Activated T-helper 1 cell treated with anti-CD3 and anti-CD28 coated beads, Interleukin-2, amount 50 U/mL, for 16 hours (primary cell): ENCODE data around the gene ASCL1.

Experiments used
- DNase-seq, 2 donors: peaks; one replicate each; pipeline ENCODE4 v3.0.0-alpha.2; 2020; ENCODE audit warnings: low read depth in 1 of 2, low spot score in 1 of 2

Gene ASCL1

GRCh38 chr12:102950950-102951619 is 6.4 kb upstream of the ASCL1 start:
- DNase-seq, result no peak

DNA sequence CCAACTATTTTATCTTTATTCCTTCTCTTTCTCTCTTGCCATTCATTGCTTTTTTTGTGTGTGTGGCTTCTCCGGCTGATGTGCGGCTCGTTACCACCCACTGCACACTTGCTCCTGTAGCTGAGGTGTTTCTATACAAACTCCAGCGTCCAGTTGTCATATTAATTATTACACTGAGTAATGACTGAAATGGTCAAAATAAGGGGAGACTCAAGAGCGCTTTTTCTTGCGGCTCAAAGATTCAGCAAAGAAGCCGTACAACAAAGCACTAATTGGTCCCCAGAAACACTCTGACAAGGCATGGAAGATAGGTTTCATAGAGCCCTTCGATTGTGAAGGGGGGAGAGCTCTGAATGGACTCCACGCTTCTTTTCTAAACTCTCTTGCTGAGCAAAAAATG is 5.6 kb upstream of the ASCL1 start:
- DNase-seq, result no peak

- no peak for DNase-seq
Observed at GRCh38 chr12:102953221-102953620, 4.3 kb upstream of the ASCL1 start.

DNA sequence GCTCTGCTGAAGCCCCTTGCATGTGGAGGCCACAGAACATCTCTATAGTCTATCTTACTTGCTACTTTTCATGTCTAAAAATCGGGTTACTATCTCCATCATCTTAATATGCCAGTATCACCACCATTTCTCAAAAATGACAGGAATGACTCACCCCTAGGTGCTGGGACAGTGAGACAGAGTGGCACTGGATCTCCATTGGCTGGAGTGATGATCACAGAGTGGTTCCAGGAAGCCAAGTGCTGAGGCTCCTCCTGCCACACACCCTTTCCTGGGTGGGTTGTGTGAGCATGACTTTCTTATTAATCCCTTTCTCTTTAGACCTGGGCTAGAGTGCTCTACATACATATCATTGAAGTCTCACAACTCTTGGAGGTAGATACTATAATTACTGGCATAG is 3.3 kb upstream of the ASCL1 start:
- DNase-seq, result no peak

DNA sequence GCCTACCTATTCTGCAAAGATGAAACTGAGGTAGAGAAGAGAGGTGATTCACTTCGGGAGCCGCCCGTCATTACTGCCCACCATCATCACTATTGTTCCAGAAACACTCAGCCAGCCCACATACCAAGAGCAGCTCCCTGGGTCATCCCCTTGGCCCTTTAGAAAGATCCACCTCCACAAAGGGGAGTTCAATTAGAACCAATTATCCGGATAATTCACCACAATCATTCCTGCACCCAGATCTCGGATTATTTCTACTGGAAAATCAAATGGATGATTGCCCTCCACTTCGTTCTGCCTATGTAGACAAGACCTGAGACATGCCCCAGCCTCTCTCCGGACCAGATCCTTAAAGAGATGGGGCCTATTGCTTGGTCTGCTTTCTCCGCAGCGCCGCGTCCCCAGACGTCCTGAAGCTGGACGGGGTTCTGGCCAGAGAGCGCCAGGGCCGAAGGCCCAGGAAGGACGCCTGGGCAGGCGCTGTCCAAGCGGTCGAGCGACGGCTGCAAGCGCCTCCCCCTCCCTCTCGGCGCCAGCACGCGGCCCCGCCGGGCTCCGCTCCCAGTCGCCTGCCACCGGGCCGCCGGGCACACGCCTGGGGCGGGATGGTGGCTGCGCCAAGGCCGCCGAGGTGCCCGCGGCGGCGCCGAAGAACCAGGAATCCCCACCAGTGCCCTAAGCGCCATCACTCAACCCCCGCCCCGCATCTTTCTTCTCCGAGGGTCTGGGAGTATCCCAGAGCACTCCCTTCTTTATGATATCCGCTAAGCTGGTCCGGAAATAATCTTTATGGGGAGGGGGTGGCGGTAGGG is 1.3 kb upstream of the ASCL1 start:
- no peak for DNase-seq

DNA sequence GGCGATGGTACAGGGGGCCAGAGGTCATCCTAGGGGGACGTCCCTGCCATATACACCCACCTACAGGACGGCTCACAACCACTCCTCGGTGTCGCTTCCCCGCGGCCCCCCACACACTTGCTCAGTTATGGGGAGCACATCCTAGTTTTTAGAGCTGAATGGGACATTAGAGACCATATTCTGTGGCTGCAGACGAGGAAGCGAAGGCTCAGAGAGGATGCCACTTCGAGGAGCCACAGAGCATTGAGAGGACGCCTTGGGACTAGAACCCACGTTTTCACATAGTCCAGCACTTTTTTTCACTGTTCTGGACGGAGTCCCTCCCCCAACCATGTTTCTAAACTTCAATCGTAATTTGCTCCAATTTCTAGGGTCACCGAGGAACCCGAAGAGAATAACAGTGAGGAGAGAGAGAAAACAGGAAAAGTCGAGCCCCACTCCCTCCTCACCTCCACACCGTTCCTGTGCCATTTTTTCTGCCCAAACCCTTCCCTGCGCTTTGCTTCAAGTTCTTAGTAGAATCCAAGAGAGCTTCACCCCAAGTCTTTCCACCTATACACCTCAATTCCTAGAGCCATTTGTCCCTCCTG is 641 bp upstream of the ASCL1 start:
- no peak for DNase-seq

GRCh38 chr12:102958073-102958829 is 777 bp downstream of the ASCL1 start:
- no peak for DNase-seq

DNA sequence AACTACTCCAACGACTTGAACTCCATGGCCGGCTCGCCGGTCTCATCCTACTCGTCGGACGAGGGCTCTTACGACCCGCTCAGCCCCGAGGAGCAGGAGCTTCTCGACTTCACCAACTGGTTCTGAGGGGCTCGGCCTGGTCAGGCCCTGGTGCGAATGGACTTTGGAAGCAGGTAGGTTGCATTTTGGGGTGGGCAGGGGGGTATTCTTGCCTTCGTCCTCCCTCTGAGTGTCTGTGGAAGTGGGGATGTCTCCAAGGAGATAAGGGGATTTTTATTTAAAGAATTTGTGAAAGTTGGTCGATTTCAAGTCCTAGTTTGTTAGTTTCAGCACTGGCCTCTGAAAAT is 1.3 kb downstream of the ASCL1 start:
- no peak for DNase-seq

GRCh38 chr12:102959391-102959790 is 1.9 kb downstream of the ASCL1 start:
- DNase-seq, result no peak

GRCh38 chr12:102960766-102961465 is 3.4 kb downstream of the ASCL1 start:
- DNase-seq, result no peak

GRCh38 chr12:102961466-102961855 is 4.0 kb downstream of the ASCL1 start:
- DNase-seq, result no peak

DNA sequence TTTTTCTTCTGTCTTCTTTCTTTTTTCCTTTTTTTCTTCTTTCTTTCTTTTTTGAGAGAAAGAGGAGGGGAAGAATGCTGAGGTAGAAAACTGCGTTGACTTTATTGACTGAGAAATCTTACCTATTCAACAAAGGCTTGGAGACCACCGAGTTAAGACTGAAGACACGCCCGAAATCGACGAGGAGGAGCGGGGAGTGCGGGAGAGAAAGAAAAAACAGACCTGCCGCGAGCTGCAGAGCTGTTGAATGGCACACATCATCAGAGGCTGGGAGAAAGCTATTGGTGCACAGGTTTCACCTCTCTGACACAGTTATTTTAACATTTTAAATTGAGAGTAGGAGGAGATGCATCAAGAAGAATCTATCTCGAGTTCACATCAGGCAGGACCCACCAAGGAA is 5.1 kb downstream of the ASCL1 start:
- DNase-seq, result no peak

DNA sequence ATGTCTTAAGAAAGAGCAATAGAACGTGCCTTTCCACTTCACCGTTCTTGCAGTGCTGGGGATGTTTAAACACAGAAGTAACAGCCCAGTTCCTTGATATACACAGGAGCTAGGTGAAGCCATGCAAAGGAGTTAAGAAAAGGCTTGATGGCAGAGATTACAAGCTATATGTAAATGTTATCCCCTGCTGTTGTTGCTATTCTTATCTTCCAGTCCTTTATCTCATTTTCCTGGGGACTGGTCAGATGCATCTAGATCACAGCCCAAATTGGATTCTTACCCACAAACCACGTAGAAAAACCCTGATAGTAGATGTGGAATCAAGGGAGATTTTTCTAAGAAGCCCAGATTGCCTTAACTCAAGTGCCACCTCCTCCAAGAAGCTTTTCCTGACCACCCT is 5.5 kb downstream of the ASCL1 start:
- no peak for DNase-seq

GRCh38 chr12:102963796-102964195 is 6.3 kb downstream of the ASCL1 start:
- DNase-seq, result no peak

DNA sequence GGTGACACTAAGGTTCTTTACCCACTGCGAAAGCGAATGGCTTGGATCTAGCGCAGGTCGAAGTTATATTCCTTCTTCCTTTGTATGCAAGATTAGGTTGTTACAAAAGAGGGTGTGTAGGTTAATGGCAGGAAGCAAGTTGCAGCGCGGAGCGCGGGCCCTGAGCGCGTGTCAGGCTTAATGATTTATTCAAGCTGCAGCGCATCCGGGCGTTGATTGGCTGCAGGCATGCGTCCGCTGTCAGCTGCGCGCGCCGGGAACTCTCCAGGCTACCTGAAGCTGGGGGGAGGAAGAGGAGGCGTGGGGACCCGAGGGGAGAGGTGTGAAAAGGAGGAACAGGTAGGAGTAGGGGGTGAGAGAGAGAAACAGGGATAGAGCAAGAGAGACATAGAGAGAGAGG is 7.4 kb downstream of the ASCL1 start:
- no peak for DNase-seq

DNA sequence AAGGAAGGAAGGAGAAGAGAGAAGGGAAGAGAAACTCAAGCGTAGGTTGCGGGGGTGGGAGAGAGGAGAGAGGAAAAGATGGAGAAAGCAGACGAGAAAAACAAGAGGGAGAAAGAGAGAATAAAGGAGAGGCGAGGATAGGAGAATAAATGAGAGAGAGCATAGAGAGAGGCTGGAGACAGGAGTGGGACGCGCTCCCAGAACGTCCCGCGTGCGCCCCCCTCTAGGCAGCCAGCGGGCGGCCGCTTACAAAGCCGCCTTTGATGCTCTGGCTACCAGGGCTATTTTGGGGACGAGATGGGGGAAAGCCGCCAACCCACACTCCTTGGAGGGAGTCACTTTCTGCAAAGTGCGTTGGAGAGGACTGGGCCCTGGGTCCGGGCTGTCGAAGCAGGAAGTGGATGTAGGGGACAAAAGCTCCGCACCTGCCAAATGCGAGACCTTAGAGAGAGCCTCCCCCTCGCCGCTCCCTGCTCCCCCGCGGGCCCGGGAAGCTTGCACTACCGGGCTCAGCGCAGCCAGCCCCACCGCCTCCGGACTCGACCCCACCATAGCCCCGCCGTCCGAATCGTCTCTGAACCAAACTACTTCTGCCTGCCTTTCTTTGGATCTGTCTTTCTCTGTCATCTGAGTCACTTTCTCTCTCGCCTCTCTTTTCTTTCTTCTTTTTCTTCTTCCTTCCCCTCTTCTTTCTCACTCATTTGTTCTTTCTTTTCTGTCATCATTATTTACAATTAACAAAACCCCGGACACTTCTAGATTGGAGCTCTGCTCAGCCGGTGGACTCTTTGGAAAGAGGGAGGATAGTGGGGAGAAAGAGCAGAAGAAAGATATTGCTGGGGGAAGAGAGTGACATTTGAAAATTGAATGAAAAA is 8.0 kb downstream of the ASCL1 start:
- no peak for DNase-seq

DNA sequence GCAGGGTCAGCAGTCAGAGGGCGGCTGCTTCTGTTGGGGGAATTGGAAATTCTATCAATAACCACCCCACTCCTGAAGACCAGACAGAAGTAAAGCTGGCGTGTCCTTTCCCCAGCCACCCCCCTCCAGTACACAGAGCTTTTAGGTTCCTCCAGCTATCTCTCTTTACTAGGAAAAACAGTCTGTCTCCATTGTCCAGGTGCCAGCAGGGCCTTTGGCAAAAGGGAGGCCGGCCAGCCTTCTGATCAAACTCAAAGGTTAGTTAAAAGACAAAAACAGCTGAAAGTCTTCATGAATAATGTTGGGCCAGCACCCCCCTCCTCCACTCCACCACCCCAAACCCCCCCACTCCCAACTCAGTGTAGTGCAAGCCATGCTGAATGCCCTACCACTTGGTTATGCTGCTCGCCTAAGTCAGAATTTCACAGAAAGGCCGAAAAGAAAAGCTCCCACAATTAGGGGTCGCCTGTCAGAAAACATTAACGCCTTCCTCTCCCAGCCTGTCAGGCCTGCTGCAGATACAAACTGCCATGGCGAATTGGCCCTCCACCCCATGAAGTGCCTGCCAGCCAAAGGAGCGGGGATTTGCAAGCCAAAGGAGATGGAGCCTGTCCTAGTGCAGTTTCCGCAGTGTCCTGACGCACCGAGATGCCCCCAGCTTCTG is 8.9 kb downstream of the ASCL1 start:
- no peak for DNase-seq

- no peak for DNase-seq
Observed at GRCh38 chr12:102970780-102971179, 13.3 kb downstream of the ASCL1 start.

DNA sequence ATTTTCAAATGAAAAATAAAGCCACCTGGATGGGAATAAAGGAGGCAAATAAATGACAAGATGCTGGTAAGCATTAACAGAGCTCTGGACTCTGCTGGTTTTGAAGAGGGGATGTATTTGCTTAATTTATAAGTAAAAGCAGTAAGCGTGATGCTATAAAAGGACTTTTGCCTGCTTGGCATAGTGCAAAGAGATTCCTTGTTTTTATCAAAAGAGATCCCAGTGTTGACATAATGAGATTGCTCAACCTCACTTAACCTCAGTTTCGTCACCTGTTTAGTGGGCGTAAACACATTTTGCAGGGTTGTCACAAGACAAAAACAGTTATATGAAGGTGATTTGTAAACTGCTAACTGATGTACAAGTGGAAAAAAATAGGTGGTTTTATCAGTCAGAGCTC is 13.8 kb downstream of the ASCL1 start:
- no peak for DNase-seq

DNA sequence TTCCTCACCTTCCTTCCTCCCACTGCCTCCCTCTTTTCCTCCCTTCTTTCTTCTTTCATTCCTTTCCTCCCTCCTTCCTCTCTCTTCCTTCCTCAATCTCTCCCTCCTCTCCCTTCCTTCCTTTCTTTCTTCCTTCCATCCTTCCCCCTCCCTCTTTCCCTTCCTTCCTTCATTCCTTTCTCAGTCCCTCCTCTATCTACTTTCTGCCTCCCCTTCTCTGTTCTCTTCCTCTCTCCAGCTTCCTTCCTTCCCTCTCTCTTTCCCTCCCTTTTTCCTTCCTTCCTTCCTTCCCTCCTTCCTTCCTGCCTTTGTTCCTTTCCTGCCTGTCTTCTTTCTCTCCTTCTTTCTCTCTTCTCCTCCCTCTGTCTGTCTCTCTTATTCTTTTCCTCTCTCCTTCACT is 16.1 kb downstream of the ASCL1 start:
- no peak for DNase-seq
